Measurements from ENCODE around the gene LENG9.
"Not testable (repeated sequence)": the region's sequence is repeated elsewhere in the genome, so short reads cannot be mapped to it uniquely, and the experiment has no call there.

Gene LENG9

DNA sequence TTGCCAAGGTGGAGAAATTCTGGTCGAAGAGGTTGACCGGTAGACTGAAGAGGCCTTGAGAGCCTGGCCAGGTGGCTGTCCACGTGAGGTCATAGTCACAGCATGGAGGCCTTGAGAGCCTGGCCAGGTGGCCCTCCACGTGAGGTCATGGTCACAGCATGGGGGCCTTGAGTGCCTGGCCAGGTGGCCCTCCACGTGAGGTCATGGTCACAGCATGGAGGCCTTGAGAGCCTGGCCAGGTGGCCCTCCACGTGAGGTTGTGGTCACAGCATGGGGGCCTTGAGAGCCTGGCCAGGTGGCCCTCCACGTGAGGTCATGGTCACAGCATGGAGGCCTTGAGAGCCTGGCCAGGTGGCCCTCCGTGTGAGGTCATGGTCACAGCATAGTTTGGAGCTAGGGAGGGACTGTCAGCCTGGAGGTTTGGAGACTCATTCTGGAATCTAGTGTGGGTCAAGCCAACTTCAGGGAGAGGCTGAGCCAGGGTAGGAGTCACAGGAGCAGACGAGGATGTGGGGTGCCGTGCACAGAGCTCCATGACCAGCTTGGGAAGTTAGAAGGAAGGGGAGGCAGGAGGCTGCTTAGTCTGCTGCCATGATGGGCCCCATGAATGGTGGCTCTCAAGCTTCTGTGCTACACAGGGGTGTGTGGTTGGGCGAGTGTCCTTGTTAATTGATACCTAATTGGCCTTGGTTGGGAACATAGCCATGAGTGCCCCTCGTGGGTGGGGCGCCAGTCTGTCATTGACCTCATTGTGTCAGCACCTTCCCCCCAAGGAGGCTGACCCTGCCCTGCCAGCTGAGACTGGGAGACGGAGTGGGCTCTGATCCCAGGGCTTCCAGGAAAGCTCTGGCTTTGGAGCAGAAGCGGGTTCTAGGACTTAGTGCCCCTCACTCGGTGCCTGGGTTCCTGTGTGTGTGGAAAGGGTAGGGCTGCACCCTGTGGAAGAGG lies 4.0 kb downstream of the LENG9 start:
- no peak for DNase-seq (ENCODE audit: low read depth)

DNA sequence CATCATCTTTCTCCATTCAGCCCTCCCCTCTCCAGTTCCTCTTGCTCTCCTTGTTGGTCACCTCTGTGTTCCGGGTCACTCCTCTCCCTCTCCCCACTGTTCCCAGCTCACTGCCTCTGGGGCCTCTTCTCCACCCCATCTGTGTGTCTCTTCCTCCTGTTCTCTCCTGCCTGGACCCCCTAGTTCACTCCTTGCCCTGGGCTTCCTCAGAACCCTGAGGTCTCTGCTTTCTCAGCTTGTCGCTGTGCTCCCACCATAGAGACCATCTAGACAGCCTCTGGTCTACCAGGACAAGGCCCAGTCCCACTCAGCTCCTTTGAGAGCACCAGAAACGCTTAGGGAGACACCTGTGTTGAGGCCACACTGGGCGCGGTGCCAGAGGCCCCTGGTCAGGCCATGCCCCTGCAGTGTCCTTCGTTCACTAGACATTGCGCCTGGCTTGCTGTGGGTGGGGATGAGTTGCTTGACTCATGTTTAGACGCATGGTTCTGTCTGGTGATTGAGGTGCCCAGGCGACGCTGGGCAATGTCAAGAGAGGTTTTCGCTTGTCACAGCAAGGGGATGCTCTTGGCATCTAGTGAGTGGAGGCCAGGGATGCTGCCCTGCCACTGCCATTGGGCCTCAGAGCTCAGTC lies 4.8 kb downstream of the LENG9 start:
- no peak for DNase-seq (ENCODE audit: low read depth)

DNA sequence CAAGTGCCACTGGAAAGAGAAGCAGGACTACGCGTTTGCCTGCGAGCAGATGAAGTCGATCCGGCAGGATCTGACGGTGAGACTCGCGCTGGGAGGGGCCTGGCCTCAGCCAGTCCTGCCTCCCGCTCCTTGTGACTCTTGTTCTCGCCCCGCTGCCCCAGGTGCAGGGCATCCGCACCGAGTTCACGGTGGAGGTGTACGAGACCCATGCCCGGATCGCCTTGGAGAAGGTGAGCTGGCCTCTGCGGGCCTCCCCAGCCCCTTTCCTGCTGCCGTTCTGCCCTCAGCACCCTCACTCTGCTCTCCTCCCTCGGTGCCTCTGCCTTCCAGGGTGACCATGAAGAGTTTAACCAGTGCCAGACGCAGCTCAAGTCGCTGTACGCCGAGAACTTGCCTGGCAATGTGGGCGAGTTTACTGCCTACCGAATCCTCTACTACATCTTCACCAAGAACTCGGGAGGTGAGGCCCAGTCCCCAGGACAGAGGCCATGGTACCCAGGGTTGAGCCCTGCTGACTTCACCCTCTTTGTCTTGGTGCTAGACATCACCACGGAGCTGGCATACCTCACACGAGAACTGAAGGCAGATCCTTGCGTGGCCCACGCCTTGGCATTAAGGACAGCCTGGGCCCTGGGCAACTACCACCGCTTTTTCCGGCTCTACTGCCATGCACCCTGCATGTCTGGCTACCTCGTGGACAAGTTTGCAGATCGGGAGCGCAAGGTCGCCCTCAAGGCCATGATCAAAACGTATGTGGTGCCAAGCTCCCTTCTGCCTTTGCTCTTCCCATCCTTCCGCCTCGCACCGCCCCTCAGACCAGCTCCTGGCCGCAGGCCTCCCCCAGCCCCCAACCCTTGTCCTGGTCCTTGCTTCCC lies 5.6 kb downstream of the LENG9 start:
- DNase-seq (ENCODE audit: low read depth), result no peak

DNA sequence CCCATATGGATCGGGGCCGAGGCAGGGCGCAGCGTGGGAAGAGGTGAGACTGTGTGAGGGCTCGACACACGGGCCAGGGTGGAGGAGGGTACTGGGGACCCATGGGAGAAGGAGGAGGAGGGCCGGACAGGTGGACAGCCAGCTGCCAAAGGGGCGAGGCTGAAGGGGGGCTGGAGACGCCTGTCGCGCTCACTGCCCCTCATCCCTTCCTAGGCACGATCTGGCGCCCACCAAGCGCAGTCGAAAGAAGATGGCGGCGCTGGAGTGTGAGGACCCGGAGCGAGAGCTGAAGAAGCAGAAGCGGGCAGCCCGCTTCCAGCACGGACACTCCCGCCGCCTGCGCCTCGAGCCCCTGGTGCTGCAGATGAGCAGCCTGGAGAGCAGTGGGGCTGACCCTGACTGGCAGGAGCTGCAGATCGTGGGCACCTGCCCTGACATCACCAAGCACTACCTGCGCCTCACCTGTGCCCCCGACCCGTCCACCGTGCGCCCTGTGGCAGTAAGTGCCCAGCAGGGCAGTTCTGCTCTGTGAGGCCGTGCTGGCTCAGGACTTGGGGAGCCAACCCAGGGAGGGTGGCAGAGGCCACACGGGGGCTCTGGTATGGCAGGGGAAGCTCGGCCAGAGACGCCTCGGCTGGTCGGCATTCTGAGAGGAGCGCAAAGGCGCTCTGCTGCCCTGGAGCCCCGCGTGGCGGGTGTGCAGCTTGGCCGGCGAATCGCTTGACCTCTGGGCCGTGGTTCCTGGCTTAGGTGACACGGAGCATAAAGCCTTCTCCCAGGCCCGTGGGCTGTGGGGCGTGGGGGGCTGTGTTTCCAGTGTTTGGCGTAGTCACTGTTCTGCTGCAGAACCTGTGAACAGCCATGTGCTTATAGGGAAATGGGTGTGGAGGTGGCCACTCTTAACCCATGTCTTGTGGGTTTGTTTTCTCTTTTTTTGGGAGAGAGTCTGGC lies 6.9 kb downstream of the LENG9 start:
- no peak for DNase-seq (ENCODE audit: low read depth)

DNA sequence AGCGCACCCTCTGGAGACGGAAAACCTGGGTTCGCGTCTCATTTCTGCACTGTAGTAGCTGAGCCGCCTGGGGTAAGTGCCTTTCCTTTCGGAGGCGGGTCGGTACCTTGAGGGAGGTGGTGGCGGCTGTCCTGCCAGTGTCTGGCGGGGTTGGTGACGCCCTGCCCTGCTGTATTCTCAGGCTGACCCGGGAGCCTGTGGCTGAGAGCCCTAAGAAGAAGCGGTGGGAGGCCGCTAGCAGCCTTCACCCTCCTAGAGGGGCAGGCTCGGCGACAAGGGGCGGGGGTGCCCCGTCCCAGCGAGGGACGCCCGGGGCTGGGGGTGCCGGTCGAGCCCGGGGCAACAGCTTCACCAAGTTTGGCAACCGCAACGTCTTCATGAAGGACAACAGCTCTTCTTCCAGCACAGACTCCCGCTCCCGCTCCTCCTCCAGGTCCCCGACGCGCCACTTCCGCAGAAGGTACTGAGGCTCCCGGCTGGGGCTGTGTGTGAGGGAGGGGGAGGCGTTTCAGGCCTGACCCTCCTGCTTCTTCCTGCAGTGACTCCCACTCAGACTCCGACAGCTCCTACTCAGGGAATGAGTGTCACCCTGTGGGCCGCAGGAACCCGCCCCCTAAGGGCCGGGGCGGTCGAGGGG lies 7.7 kb downstream of the LENG9 start:
- no peak for DNase-seq (ENCODE audit: low read depth)

DNA sequence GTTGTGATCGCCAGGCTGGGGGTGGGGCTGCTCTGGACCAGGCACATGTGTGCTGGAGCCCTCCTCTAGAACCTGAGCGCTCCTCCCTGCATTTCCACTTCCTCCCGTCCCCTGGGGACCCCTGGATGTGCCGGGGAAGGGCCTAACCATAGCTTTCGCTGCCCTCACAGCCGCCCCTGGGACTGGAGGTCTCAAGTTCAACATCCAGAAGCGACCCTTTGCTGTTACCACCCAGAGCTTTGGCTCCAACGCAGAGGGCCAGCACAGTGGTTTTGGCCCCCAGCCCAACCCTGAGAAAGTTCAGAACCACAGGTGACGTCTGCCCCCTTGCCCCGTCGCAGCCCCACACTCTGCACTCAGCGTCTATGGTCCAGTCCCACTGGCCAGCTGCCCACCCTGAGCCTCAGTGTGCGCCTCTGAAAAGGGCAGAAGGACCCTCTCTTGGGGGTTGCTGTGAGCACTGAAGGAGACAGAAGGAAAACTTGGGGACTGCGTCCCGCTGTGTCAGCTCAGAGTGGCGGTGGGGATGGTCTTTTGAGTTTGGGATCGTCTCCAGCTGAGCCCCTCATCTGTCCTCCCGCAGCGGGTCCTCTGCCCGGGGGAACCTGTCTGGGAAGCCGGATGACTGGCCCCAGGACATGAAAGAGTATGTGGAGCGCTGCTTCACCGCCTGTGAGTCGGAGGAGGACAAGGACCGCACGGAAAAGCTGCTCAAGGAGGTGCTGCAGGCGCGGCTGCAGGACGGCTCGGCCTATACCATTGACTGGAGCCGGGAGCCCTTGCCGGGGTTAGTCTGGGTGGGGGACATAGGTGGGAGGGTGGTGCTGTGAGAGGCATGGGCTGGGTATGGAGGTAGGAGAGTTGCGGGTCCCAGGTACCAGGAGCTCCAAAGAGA lies 8.6 kb downstream of the LENG9 start:
- no peak for DNase-seq (ENCODE audit: low read depth)

DNA sequence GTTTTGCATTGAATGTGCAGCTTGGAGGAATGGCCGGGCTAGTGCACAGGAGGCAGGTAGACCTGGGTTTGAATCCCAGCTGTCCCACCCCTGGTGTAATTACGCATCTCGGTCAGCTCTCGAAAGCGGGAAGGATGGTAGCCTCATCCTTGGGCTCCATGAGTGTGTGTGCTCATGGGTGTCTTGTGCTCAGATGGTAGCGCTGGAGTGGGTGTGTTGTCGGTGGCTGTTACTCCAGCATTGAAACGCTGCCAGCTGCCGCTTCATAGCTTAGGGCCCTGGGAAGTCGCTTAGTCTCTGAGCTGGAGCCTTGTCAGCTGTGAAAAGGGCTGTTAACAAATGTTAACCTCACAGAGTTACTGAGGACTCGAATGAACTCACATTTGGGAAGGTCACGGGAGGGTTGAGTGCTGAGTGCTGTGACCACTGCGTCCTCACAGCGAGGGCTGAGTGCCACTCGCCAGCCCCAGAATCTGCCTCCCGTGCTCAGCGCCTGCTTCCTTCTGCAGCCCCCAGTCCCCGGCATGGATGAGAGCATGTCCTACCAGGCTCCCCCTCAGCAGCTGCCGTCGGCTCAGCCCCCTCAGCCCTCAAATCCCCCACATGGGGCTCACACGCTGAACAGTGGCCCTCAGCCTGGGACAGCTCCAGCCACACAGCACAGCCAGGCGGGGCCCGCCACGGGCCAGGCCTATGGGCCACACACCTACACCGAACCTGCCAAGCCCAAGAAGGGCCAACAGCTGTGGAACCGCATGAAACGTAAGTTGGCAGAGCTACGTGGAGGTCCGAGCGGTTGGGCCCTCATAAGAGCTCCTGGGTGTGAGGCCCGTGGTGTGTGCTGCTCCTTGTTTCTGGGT lies 9.4 kb downstream of the LENG9 start:
- no peak for DNase-seq (ENCODE audit: low read depth)

DNA sequence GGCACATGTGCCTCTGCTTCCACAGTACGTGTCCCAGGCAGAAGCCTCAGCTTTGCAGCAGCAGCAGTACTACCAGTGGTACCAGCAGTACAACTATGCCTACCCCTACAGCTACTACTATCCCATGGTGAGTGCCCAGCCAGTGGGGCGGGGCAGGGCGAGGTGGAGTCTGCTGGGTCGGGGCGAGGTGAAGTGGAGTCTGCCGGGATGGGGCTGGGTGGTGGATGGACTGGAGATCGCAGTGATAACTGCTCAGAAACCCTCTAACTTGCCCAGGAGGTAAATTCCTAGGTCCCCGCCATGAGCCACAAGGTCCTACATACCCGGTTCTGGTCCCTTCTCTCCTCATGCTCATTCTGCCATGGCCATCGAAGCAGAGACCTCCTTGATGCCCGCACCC lies 11.0 kb downstream of the LENG9 start:
- no peak for DNase-seq (ENCODE audit: low read depth)

DNA sequence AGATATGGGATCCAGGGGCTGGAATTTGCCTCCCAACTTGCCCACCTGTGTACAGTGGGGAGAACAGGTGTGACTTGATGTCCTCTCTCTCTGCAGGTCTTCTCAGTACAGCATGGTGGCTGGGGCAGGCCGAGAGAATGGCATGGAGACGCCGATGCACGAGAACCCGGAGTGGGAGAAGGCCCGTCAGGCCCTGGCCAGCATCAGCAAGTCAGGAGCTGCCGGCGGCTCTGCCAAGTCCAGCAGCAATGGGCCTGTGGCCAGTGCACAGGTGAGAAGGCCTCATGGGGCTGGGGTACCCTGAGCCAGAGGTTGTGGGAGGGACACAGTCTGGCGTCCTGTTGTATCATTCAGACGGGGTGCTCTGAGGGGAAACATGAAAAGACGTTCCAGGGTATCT lies 11.6 kb downstream of the LENG9 start:
- no peak for DNase-seq (ENCODE audit: low read depth)

DNA sequence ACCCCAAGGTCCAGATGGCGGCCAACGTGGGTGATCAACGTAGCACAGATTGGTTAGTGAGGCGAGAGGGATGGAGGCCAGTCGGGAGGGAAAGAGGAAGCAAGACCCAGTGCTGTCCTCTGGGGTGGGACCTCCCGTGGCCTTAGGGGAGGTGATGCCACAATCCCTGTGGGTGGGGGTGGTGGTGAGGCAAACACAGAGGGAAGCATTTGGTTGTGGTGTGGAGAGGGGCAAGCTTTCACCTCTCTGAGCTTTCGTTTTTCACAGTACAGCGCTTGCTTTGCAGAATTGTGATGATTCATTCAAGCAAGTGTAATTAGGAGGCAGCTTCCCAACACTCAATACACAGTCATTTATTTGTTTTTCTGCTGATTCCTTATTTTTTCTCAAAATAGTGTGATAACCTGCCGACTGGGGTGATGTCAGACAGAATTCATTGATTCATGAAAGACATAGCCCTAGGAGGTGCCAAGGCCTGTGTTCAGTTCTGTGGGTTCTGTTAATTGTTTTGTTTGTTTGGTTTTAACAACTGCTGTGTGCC lies 12.2 kb downstream of the LENG9 start:
- DNase-seq (ENCODE audit: low read depth), result no peak

DNA sequence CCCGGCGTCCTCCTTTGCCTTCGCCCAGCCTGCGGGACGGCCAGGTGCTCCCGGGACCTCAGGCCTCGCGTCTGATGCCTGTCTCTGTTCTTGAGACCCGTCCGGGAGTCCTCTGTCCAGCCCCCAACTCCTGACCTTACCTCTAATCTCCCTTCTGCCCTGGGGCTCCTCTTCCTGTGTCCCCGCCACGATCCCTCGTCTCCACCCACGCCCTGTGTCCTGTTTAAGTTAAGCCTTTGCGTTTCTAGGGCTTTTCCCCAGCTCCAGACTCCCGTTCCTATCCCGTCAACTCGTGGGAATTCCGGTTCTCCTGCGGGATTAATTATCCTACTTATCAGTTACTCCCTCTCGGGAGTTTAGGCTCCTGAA lies 13.9 kb downstream of the LENG9 start:
- no peak for DNase-seq (ENCODE audit: low read depth)

DNA sequence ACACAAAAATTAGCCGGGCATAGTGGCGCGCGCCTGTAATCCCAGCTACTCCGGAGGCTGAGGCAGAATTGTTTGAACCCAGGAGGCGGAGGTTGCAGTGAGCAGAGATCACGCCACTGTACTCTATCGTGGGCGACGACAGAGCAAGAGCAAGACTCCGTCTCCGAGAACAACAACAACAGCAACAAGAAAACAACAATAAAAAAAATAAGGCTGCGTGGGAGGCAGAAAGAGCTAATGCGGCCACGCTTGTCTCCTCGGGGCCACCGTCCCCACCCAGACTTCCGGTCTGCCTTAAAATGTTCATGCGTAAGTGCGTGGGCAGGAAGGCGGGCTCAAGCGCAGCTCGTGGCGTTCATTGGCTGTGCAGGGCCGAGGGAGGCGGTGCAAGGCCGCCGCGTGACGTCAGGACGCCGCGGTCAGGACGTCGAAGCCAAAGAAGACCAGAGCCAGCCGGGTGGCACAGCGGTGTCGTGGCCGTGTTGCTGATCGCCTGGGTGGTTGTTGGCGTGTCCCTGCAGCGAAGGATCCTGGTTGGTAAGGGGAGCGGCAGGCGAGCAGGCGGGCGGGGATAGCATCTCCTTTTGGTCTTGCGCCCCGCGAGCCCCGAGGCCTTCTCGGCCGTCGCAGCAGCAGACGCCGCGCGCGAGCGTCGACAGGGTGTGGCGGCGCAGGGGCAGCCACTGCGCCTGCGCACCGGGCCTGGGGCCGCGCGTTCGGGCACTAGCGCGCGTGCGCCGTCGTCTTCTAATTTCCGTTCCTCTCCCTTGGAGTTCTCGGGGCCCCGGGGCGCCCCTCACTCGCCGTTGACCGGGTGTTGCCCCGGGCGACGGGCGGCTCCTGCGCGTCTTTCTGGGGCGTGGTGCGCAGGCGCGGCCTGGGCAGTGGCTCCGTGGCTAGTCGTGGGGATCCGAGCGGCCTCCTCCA lies 14.5 kb downstream of the LENG9 start, which contains the start of gene LENG8:
TSS of gene LENG8 (plus strand) at position 426 of the 927 bp plus-strand sequence. CDS start 2,146 bp downstream, outside the sequence.
- peak; percentile 95 for DNase-seq (ENCODE audit: low read depth)

DNA sequence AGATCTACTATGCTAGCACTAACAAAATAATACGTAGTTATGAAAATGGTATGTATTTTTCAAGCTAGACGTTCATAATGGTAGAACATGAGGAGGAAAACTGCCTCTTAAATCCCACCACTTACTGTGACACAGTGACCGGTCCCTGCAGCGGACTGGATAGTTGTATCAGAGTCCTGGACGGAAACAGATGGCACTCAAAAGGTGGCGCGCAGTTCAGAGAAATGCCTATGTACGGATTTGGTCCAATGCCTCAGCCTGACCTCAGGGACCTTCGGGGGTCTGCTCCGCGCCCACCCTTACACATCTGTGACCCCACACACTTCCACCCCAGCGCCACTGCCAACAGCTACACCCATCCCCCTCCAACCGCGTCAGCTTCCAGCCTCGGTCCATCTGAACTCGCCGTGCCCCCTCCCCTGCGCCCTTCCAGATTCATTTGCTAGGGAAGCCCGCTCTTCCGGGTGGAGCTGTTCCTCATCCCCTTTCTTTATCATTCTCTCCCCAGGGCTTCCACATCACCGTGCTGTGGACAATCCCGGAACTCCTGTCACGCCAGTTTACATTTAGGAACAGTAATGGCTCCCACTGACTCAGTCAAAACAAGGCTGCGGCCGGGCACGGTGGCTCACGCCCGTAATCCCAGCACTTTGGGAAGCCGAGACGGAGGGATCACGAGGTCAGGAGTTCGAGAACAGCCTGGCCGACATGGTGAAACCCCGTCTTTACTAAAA lies 15.4 kb downstream of the LENG9 start:
- no peak for DNase-seq (ENCODE audit: low read depth)

DNA sequence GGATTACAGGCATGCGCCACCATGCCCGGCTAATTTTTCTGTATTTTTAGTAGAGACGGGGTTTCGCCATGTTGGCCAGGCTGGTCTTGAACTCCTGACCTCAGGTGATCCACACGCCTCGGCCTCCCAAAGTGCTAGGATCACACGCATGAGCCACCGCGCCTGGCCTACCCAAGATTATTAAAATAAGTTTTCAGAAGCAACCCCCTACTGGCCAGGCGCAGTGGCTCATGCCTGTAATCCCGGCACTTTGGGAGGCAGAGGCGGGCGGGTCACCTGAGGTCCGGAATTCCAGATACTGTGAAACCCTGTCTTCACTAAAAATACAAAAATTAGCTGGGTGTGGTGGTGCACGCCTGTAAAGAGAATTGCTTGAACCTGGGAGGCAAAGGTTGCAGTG lies 17.2 kb downstream of the LENG9 start:
- DNase-seq (ENCODE audit: low read depth), result not testable (repeated sequence)

DNA sequence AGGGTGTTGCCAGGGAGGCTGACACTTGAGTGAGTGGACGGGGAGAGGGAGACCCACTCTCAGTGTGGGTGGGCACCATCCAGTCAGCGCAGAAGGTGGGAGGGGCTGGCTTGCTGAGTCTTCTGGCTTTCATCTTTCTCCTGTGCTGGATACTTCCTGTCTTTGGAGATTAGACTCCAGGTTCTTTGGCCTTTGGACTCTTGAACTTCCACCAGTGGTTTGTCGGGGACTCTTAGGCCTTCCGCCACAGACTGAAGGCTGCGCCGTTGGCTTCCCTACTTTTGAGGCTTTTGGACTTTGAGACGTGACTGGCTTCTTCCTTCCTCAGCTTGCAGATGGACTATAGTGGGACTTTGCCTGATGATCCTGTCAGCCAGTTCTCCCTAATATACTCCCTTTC lies 18.8 kb downstream of the LENG9 start:
- no peak for DNase-seq (ENCODE audit: low read depth)

DNA sequence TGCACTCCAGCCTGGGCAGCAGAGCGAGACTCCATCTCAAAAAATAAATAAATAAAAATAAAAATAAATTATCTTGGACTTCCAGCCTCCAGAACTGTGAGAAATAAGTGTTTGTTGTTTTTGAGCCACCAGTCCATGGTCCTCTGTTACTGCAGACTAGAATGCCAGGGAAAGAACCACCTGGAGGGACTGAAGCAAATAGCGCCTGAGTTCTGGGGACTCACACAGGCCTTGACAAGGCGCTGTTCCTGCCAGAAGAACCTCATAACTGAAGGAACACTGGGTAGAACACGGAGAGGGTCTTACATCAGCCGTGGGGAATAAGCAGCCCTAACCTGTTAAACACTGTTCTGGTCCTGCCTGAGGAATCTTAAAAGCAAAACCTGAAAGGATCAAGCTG lies 22.9 kb downstream of the LENG9 start:
- DNase-seq (ENCODE audit: low read depth), result no peak

Measured in activated T-helper 1 cell treated with Interleukin-2 at 50 U/mL for 16 hours (primary cell).